Measurements from ENCODE around the gene SNCAIP. TPM values are rescaled to one million over a fixed set of nuclear protein-coding genes. Genes with fewer than 3 reads are reported as not detected.
A peak's percentile ranks its signal among the peaks of the same experiment; 100 is the strongest.

Gene SNCAIP
- total RNA-seq, 1 experiment from 2014 or later = 3.0 TPM

GRCh38 chr5:122391621-122392020 lies 79.6 kb downstream of the SNCAIP start:
- Histone ChIP-seq H3K79me1 (ENCODE audit: insufficient read depth, low read depth, low read length, poor library complexity, severe bottlenecking) (no peaks in the 10 kb centered on the region), H2BK12ac (ENCODE audit: insufficient read length, low read depth, low read length) (no peak overlapping the region), H4K91ac (ENCODE audit: insufficient read length, low read depth, low read length) (no peak overlapping the region), H3K9ac (ENCODE audit: extremely low read depth, insufficient read length, low read length) (no peak overlapping the region), H2BK5ac (ENCODE audit: insufficient read length, low read length) (no peak overlapping the region), H3K23me2 (ENCODE audit: insufficient read length, low read depth, low read length, poor library complexity, severe bottlenecking) (no peaks in the 10 kb centered on the region), H3K4ac (ENCODE audit: low read depth, low read length) (no peak overlapping the region), H3K14ac (ENCODE audit: insufficient read depth, low read length) (no peak overlapping the region), H3K23ac (ENCODE audit: insufficient read length, low read depth, low read length) (no peak overlapping the region), H3K56ac (ENCODE audit: insufficient read length, low read depth, low read length) (no peak overlapping the region), H4K5ac (ENCODE audit: insufficient read length, low read depth, low read length) (no peak overlapping the region), H3K4me1 (ENCODE audit: insufficient read depth, low read length) (peaks cover 5% of the 10 kb centered on the region; the same call in 1 of the 2 replicates), H3K27me3 (ENCODE audit: insufficient read depth, low read length) (no peaks in the 10 kb centered on the region), H4K8ac (replicated peaks; ENCODE audit: insufficient read length, low read depth, low read length) (no peak overlapping the region), H2AFZ (ENCODE audit: low read length) (no peak overlapping the region), H3K9me3 (ENCODE audit: control insufficient read depth, low read depth, low read length) (no peaks in the 10 kb centered on the region), H2BK15ac (ENCODE audit: low read depth, low read length) (no peak overlapping the region; the same call in 1 of the 2 replicates), H2BK120ac (ENCODE audit: low read depth, low read length, poor library complexity, severe bottlenecking) (no peak overlapping the region), H3K18ac (ENCODE audit: insufficient read length, low read depth, low read length) (no peak overlapping the region), H3K4me2 (ENCODE audit: insufficient read depth, insufficient read length, low read length) (no peak overlapping the region), H2BK20ac (ENCODE audit: low read depth, low read length, poor library complexity, severe bottlenecking) (no peak overlapping the region), H3K79me2 (ENCODE audit: insufficient read depth, low read length) (no peaks in the 10 kb centered on the region), H3K27ac (ENCODE audit: insufficient read length, low read depth, low read length) (peak overlapping the region; percentile 30), H3T11ph (ENCODE audit: low read length) (peak overlapping the region; percentile 6), H2AK5ac (ENCODE audit: insufficient read length, low read length) (no peak overlapping the region), H4K20me1 (ENCODE audit: control insufficient read depth, insufficient read depth, insufficient read length) (no peaks in the 10 kb centered on the region)
- Mint-ChIP-seq H3K4me1 (peaks cover 20 to 21% of the 10 kb centered on the region in 2 experiments), H3K27ac (no peak overlapping the region), H3K4me3 (no peak overlapping the region), H3K9me3 (no peaks in the 10 kb centered on the region), H3K27me3 (ENCODE audit: low read depth) (no peaks in the 10 kb centered on the region), H3K36me3 (ENCODE audit: insufficient read depth in 1 of 3, low read depth in 3 of 3) (no peaks in the 10 kb centered on the region)
- no CpG with 5 or more reads among the region's 3 CpGs for WGBS (ENCODE audit: extremely low coverage, insufficient read length, low lambda C conversion rate)
- DNase-seq = no peak
- no peak for TF ChIP-seq CTCF (conservative IDR thresholded peaks at IDR 0.05)
